ENCODE measurements around the gene FBXO45.

- TF ChIP-seq, protein P1, sequence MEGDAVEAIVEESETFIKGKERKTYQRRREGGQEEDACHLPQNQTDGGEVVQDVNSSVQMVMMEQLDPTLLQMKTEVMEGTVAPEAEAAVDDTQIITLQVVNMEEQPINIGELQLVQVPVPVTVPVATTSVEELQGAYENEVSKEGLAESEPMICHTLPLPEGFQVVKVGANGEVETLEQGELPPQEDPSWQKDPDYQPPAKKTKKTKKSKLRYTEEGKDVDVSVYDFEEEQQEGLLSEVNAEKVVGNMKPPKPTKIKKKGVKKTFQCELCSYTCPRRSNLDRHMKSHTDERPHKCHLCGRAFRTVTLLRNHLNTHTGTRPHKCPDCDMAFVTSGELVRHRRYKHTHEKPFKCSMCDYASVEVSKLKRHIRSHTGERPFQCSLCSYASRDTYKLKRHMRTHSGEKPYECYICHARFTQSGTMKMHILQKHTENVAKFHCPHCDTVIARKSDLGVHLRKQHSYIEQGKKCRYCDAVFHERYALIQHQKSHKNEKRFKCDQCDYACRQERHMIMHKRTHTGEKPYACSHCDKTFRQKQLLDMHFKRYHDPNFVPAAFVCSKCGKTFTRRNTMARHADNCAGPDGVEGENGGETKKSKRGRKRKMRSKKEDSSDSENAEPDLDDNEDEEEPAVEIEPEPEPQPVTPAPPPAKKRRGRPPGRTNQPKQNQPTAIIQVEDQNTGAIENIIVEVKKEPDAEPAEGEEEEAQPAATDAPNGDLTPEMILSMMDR (conservative IDR thresholded peaks at IDR 0.05 in 1 of 2, IDR thresholded peaks at IDR 0.05 in 1 of 2; ENCODE audit: extremely low read depth in 1 of 2, insufficient read depth in 1 of 2, low read depth in 1 of 2, low read length in 2 of 2): no peak
- no peak for TF ChIP-seq EZH2 (IDR thresholded peaks at IDR 0.05; ENCODE audit: borderline replicate concordance, low read length)
Observed at GRCh38 chr3:196619223-196619622, 50.8 kb downstream of the FBXO45 start.
